Measurements from ENCODE around the gene FAM221A.
"Not testable (repeated sequence)": the region's sequence is repeated elsewhere in the genome, so short reads cannot be mapped to it uniquely, and the experiment has no call there.

FAM221A gene, protein sequence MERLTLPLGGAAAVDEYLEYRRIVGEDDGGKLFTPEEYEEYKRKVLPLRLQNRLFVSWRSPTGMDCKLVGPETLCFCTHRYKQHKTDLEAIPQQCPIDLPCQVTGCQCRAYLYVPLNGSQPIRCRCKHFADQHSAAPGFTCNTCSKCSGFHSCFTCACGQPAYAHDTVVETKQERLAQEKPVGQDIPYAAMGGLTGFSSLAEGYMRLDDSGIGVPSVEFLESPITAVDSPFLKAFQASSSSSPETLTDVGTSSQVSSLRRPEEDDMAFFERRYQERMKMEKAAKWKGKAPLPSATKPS

GRCh38 chr7:23679898-23680413, at the start of gene FAM221A:
Gene FAM221A (plus strand): TSS chr7:23680199. CDS start chr7:23680219, 20 bp downstream.
- DNase-seq, result peak; percentile 81

DNA sequence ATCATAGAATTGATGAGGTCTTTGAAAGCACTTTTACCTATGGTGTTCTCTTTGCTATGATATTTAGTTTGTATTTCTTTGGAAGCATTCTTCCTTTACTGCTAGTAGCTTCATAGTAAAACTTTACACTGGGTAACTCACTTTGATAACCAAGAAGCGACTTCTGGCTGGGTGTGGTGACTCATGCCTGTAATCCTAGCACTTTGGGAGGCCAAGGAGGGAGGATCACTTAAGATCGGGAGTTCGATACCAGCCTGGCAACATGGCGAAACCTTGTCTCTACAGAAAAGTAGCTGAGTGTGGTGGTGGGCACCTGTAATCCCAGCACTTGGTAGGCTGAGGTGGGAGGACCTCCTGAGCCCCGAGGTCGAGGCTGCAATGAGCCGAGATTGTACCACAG, 46.6 kb upstream of the FAM221A start:
- no peak for DNase-seq

DNA sequence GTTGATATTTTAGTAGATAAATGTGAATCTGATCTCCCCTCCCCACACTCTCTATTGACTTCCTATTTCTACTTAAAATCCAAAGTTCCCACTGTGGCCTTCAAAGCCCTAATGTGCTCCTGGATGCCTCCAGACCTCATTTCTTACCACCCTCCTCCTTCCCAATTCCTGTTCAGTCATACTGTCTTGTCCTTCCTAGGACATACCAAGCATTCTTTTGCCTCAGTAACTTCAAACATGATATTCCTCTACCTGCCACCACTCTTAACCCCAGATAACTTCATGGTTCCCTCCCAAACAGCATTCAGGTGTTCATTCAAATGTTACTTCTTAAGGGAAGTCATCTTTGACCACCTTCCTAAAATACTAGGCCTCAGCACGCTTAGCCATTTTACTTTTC, 34.2 kb upstream of the FAM221A start:
- no peak for DNase-seq

GRCh38 chr7:23653942-23654341, 26.1 kb upstream of the FAM221A start:
- no peak for DNase-seq

- no peak for DNase-seq
These were observed 25.5 kb upstream of the FAM221A start for GRCh38 chr7:23654508-23654907.

- DNase-seq, result no peak
These were observed 24.6 kb upstream of the FAM221A start for GRCh38 chr7:23655433-23655832.

GRCh38 chr7:23658831-23659427, 21.1 kb upstream of the FAM221A start:
- DNase-seq, result no peak

DNA sequence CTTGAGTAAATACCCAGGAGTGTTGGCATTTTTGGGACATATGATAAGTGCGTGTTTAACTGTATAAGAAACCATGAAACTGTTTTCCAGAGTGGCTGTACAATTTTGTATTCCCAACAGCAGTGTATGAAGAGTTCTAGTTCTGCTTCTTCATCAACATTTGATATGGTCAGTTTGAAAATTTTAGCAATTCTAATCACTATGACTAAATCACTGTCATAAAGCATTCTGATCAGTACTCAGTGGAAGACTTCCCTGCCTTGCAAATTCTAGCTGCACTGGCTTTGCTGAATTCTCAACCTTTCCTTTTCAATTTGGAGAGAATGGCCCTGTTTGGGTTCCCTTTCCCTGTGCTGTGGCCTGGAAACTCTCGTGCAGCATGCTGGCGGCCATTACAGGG, 18.6 kb upstream of the FAM221A start:
- DNase-seq, result no peak

GRCh38 chr7:23662124-23662983, 17.6 kb upstream of the FAM221A start:
- no peak for DNase-seq

DNA sequence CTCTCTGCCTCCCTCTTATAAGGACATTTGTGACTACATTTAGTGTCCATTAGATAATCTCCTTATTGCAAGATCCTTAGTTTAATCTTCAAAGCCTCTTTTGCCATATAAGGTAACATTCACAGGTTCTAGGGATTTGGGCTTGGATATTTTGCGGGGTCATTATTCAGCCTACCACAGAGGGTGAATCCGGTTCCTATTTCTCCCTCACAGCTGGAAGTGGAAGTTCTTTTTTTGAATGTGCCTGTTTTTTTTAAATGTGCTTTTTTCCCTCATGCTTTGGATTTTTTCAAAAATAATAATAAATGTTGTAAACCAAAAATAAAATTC, 17.1 kb upstream of the FAM221A start:
- no peak for DNase-seq

DNA sequence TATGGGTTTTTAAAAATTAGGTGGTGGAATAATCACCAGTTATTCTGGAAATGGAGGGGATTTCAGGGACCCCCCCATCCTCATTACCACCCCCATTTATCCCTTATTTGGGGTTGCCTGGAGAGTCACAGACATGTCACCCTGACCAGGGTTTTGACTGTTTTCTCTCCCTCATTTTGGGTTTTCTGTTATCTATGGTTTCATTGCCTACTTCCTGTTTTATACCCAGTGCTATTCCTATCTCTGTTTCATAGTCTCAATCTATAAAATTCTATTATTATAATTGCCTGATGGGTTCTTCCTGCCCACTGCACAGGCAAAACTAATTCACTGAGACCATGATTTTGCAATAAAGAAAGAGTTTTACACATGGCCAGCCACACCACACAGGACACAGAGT, 15.9 kb upstream of the FAM221A start:
- no peak for DNase-seq

- no peak for DNase-seq
These were observed 8.0 kb upstream of the FAM221A start for GRCh38 chr7:23672033-23672432.

DNA sequence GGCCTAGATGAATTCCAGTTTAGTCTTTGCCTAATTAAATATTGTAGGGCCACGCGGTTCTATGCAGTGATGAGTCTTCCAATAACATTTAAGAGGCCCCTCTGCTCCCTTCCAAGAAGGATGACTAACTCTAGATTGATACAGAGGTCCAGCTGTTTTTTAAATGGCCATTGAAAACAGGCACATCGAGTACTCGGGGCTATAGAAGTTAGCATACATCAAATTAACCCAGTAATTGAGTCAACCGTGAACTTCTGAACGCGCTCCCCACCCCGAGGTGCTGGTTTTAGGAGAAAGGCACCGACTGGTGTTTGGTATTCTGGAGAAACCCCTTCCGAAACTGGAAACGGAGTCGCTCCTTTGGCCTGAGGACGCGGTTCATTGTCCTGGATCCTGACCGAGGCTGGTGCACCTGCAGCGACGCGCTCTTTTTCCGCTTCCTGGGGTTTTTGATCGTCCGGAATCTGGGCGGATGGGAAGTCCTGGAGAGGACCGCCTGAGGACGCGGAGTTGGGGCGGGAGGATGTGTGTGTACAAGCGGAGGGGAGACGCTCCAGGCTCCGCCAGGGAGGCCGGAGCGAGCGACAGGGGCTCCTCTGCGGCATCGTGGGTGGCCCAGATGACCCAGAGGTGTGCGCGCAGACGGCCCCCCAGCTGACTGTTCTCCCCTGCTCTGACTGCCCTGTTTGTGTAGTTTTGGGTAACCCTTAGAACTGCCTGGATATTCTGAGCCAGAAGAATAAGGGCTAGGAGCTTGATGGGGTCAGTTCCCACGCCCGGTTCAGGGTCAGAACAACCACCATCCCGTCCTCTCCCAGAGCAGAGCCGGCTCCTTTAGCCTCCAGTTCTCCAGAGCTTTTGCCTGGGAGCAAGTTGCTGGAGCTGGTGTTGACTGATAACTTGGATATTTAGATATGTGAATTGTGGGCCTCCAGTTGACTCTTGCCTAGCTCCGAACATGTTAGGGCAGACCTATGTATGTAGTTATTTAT, 711 bp downstream of the FAM221A start:
- DNase-seq, result peak; percentile 43

GRCh38 chr7:23684041-23684440, 4.0 kb downstream of the FAM221A start:
- DNase-seq, result not testable (repeated sequence)

GRCh38 chr7:23685731-23686130, 5.7 kb downstream of the FAM221A start:
- no peak for DNase-seq

- DNase-seq, result no peak
These were observed 7.0 kb downstream of the FAM221A start for GRCh38 chr7:23687011-23687410.

GRCh38 chr7:23689165-23689564, 9.2 kb downstream of the FAM221A start:
- no peak for DNase-seq

- no peak for DNase-seq
These were observed 11.3 kb downstream of the FAM221A start for GRCh38 chr7:23691320-23691719.

DNA sequence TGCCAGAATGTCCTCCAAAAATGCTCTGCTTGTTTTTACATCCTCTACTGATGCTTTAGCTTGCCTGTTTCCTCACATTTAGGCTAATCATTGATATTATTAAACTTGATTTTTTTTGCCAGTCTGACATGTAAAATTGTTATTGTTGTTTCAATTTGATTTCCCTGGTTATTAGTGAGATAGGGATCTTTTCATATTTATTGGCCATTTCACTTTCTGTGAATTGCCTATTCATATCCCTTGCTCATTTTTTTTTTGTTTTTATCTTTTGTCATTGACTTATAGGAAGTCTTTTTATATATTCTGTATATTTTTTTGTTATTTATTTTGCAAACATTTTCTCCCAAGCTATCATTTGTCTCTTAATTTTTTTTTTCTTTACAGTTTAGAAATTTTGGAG, 13.2 kb downstream of the FAM221A start:
- no peak for DNase-seq

DNA sequence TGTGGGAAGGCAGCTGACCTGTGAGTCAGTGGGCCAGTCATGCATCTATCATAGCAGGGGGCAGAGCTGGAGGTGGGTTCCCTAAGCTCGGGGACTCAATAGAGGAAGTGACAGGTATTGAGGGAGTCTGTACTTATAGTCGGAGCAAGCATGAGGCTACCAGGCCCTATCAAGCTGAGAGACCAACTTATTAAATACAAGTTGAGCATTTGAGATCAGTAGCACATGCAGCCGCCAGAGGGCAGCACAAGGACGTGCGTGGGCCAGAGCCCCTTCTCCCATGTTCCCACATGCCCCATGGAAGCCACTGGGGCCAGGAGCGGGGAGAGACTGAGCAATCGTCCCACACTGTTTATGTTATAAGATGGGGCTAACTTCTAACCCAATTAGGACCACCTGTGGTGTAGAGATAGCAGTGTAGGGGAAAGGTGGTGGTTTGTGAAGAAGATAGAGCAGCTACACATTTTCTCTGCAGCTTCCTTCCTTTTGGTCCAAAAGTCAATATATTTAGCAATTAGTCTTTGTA, 17.0 kb downstream of the FAM221A start:
- peak; percentile 48 for DNase-seq

DNA sequence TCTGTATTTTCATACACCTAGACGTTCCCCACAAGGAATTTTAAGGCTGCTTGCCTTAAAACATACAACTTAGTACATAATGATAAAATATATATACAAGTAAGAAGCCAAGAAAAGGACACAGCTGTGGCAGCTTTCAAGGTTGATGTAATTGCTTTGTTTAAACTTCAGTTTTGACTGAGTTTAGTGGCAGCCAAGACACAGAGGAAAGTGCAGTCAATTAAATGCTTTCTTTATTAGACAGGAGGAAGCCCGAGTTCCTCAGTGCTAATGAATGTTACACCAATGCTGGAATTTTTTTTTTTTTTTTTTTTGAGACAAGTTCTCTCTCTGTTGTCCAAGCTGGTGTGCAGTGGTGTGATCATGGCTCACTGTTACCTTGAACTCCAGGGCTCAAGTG, 18.8 kb downstream of the FAM221A start:
- DNase-seq, result no peak

GRCh38 chr7:23700046-23700445, 20.0 kb downstream of the FAM221A start:
- DNase-seq, result no peak
